ENCODE data around the gene PAXIP1.

PAXIP1 gene

GRCh38 chr7:154916856-154917807, 85.8 kb downstream of the PAXIP1 start:
- DNase-seq (ENCODE audit: insufficient read length) (no peak), FAIRE-seq (no peak)
- no peak for TF ChIP-seq POLR2AphosphoS5 (IDR thresholded peaks at IDR 0.05; ENCODE audit: low read depth, low read length)
- no peak for TF ChIP-seq TAF1 (IDR thresholded peaks at IDR 0.05; ENCODE audit: borderline replicate concordance, low read depth, low read length)
- no peak for TF ChIP-seq POLR2A (IDR thresholded peaks at IDR 0.05; ENCODE audit: low read depth, low read length)

DNA sequence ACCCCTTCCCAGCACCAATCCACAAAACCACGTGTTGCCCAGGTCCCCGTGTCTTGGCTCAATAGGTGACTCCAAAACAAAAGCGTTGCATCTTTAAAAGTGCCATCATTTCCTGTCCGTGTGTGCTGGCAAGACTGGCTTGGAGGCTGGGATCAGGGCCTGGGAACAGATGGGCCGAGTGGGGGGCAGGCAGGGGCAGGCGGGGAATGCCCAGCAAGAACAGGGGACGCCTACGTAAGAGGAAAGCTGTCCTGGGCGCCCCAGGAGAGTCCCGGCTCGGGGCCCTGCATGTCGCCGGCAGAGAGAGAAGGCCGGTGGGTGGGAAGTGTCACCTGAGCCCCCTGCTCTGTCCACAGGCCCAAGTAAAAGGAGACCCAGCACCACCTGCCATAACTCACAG, 86.5 kb downstream of the PAXIP1 start:
- TF ChIP-seq TAF1 (IDR thresholded peaks at IDR 0.05; ENCODE audit: borderline replicate concordance, low read depth, low read length) (no peak), POLR2A (IDR thresholded peaks at IDR 0.05; ENCODE audit: low read depth, low read length) (no peak), POLR2AphosphoS5 (IDR thresholded peaks at IDR 0.05; ENCODE audit: low read depth, low read length) (no peak)
- FAIRE-seq, result no peak
- DNase-seq (ENCODE audit: insufficient read length), result no peak

- no peak for DNase-seq (ENCODE audit: insufficient read length)
- no peak for TF ChIP-seq TAF1 (IDR thresholded peaks at IDR 0.05; ENCODE audit: borderline replicate concordance, low read depth, low read length)
- no peak for TF ChIP-seq POLR2A (IDR thresholded peaks at IDR 0.05; ENCODE audit: low read depth, low read length)
- no peak for TF ChIP-seq POLR2AphosphoS5 (IDR thresholded peaks at IDR 0.05; ENCODE audit: low read depth, low read length)
- FAIRE-seq, result no peak
Measured at GRCh38 chr7:154915600-154915999, 87.3 kb downstream of the PAXIP1 start.

- FAIRE-seq, result no peak
- DNase-seq (ENCODE audit: insufficient read length), result no peak
- TF ChIP-seq TAF1 (IDR thresholded peaks at IDR 0.05; ENCODE audit: borderline replicate concordance, low read depth, low read length) (no peak), POLR2AphosphoS5 (IDR thresholded peaks at IDR 0.05; ENCODE audit: low read depth, low read length) (no peak), POLR2A (IDR thresholded peaks at IDR 0.05; ENCODE audit: low read depth, low read length) (no peak)
Measured at GRCh38 chr7:154914996-154915380, 87.9 kb downstream of the PAXIP1 start.

- TF ChIP-seq POLR2A (IDR thresholded peaks at IDR 0.05; ENCODE audit: low read depth, low read length) (no peak), POLR2AphosphoS5 (IDR thresholded peaks at IDR 0.05; ENCODE audit: low read depth, low read length) (no peak), TAF1 (IDR thresholded peaks at IDR 0.05; ENCODE audit: borderline replicate concordance, low read depth, low read length) (no peak)
- FAIRE-seq, result no peak
Measured at GRCh38 chr7:154914308-154914995, 88.5 kb downstream of the PAXIP1 start.

GRCh38 chr7:154913638-154914307, 89.2 kb downstream of the PAXIP1 start:
- TF ChIP-seq POLR2AphosphoS5 (IDR thresholded peaks at IDR 0.05; ENCODE audit: low read depth, low read length) (no peak), TAF1 (IDR thresholded peaks at IDR 0.05; ENCODE audit: borderline replicate concordance, low read depth, low read length) (no peak), POLR2A (IDR thresholded peaks at IDR 0.05; ENCODE audit: low read depth, low read length) (no peak)
- DNase-seq (ENCODE audit: insufficient read length) (peak; percentile 80), FAIRE-seq (peak; percentile 66)

More at GRCh38 chr7:154914308-154914995, 88.5 kb downstream of the PAXIP1 start:
- no peak for DNase-seq (ENCODE audit: insufficient read length)

- DNase-seq (ENCODE audit: insufficient read length), result no peak
- TF ChIP-seq POLR2A (IDR thresholded peaks at IDR 0.05; ENCODE audit: low read depth, low read length), result no peak
- TF ChIP-seq POLR2AphosphoS5 (IDR thresholded peaks at IDR 0.05; ENCODE audit: low read depth, low read length), result no peak
- TF ChIP-seq TAF1 (IDR thresholded peaks at IDR 0.05; ENCODE audit: borderline replicate concordance, low read depth, low read length), result no peak
- no peak for FAIRE-seq
Measured at GRCh38 chr7:154912871-154913637, 89.9 kb downstream of the PAXIP1 start.

DNA sequence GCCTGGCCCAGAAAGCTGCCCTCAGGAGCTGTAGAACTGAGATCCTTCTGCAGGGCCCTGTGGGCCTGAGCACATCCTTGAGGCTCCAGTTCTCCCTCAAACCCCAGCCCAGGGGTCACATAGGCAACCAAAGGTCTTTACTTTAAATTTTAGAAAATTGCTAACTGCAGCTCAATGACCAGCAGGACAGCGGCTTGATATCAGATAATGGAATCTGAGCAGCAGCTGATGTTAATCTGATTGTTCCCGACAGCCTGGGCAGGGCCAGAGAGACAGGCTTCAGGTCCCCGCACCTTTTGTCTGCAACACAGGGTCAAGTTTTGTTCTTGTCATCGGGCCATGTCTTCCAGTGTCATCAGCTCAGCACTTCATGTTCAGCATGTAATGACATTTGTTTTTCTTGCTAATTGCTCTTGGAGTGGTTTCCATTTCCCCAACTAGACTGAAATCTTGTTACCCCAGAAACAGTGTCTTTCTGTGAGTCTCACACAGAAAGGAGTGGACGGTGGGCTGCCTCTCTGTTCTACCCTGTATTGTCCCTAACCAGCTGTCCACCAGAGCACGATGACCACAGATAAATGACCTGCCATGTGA, 91.0 kb downstream of the PAXIP1 start:
- TF ChIP-seq POLR2AphosphoS5 (IDR thresholded peaks at IDR 0.05; ENCODE audit: low read depth, low read length), result no peak
- no peak for TF ChIP-seq POLR2A (IDR thresholded peaks at IDR 0.05; ENCODE audit: low read depth, low read length)
- TF ChIP-seq TAF1 (IDR thresholded peaks at IDR 0.05; ENCODE audit: borderline replicate concordance, low read depth, low read length), result no peak
- FAIRE-seq (no peak), DNase-seq (ENCODE audit: insufficient read length) (no peak)

DNA sequence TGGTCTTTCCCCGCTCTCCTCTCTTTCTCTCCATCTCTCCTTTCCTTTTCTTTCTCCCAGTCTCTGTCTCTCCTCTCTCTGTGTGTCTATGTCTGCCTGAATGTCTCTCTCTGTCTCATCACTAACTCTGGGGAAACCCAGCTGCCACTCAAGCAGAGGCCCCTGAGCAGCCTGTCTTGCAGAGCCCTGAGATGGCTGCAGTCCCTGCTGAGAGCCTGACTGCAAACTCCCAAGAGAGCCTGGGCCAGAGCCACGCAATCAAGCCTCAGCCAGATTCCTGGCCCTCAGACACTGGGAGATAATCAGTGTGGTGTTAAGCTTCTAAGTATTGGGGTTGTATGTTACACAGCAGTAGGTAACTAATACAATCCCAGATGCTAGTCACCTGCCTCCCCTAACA, 91.5 kb downstream of the PAXIP1 start:
- no peak for TF ChIP-seq TAF1 (IDR thresholded peaks at IDR 0.05; ENCODE audit: borderline replicate concordance, low read depth, low read length)
- TF ChIP-seq POLR2A (IDR thresholded peaks at IDR 0.05; ENCODE audit: low read depth, low read length), result no peak
- no peak for DNase-seq (ENCODE audit: insufficient read length)
- no peak for FAIRE-seq

- DNase-seq (ENCODE audit: insufficient read length) (no peak), FAIRE-seq (no peak)
- TF ChIP-seq TAF1 (IDR thresholded peaks at IDR 0.05; ENCODE audit: borderline replicate concordance, low read depth, low read length) (no peak), POLR2AphosphoS5 (IDR thresholded peaks at IDR 0.05; ENCODE audit: low read depth, low read length) (no peak), POLR2A (IDR thresholded peaks at IDR 0.05; ENCODE audit: low read depth, low read length) (no peak)
Measured at GRCh38 chr7:154910977-154911376, 91.9 kb downstream of the PAXIP1 start.
